Central memory CD4-positive, alpha-beta T cell (primary cell): ENCODE measurements around the gene YBEY.

Source experiments
- DNase-seq: peaks from one replicate; pipeline ENCODE4 v3.0.0; 2022

YBEY gene

DNA sequence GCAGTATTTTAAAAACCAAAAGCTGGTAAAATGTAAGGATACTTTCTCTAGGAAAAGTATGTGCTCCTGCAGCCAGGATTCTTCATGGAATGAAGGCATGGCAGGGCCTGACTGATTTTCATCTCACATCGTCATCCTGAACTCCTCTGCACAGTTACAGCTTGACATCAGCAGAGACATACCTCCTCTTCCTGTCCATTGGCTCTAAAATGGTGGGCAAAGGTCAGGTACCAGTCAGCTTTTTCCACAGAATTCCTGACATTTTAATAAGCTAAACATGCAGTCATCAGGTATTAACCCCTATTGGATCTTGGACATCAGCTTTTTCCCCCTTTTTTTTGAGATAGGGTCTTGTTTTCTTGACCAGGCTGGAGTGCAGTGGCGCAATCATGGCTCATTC is 43.7 kb downstream of the YBEY start:
- DNase-seq: no peak

DNA sequence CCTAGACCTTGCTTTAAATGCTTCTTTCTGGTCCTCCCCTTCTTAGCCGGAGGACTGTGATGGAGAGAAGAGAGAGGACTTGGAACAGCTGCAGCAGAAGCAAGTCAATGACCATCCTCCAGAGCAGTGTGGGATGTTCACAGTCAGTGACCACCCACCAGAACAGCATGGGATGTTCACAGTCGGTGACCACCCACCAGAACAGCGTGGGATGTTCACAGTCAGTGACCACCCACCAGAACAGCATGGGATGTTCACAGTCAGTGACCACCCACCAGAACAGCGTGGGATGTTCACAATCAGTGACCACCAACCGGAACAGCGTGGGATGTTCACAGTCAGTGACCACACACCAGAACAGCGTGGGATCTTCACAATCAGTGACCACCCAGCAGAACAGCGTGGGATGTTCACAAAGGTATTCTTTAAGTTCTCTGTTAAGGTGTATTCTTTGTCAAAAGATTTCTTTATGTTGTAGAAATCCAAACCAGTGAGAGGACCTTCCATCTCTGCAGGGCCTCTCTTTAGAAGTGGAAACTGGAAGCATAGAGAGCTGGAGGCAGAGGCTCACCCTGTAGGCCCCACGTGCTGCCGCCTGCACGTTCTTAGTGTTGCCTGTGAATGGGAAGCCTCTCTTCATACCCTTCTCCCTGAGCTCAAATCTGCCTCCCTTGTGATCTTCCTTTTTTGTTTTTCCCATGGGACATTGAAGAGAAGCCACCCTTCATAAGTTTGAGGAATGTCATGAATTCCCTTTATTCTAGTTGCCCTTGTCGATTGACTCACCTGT is 48.4 kb downstream of the YBEY start:
- DNase-seq: no peak

DNA sequence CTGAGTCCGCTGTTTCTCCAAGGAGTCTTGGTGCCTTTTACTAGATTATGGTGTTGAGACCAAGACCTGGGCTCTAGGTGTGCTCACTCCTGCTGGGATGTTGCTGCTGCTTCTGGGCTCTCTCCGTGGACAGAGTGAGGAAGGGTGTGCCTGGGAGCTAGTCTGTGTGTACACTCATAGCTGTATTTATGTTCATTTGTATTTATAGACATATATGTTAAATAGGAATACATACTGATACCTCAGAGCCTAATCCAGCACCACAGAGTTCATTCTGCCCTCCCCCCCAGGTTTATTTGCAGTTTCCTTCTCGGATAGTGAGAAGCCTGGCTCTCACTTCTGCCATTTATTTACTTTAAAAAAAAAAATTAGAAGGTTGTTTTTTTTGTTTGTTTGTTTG is 50.5 kb downstream of the YBEY start:
- DNase-seq: no peak

DNA sequence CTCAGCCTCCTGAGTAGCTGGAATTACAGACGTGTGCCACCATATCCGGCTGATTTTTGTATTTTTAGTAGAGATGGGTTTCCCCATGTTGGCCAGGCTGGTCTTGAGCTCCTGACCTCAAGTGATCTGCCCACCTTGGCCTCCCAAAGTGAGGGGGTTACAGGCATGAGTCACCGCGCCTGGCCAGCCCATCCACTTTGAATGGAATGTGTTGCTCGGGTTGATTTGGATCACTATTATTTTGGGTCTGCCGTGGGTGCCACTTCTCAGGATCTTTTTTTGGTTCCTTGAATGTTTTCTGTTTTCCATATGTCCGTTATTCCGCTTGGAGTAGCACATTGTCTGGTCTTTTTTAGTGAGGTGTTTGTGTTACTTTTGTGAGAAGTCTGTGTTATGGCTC is 54.9 kb downstream of the YBEY start:
- no peak for DNase-seq

DNA sequence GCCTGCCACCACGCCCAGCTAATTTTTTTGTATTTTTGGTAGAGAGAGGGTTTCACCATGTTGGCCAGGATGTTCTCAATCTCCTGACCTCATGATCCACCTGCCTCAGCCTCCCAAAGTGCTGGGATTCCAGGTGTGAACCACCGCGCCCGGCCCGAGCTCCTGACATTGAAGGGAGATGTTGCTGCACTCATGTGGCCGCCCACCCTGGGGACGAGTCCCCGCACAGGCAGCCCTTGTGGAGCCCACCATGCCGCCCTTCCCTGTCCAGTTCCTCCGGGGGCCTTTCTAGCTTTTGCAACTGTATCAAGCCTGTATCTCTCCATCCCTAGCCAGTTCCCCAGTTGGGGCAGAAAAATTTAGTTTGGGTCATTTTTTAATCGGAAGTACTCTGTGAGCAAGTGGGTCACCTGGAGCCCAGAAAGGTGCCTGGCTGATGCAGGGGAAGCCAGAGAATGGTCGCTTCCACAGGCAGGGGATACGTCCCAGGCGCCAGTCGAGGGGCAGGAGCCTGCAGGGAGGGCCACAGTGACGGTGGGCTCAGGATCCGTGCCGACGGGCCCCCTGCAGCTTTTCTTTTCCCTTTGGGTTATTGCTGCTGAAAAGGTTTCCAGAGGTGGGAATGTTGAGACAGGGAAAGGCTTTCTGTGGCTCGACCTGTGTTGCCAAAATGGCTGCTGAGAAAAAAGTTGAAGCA is 58.2 kb downstream of the YBEY start:
- DNase-seq: no peak

DNA sequence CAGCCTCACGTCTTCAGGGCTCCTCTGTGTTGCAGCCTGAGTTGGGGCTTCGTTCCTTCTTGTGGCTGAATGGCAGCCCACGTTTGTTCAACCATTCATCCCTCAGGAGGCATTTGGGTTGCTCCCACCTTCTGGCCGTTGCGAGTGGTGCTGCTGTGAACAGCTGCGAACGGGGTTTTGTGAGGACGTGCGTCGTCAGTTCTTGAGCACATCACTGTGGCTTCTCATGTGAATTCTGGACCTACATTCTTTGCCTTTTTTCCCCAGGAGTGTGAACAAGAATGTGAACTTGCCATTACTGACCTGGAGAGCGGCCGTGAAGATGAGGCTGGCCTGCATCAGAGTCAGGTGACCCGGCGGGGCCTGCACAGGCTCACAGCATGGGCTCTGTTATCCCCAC is 59.7 kb downstream of the YBEY start:
- DNase-seq: no peak

DNA sequence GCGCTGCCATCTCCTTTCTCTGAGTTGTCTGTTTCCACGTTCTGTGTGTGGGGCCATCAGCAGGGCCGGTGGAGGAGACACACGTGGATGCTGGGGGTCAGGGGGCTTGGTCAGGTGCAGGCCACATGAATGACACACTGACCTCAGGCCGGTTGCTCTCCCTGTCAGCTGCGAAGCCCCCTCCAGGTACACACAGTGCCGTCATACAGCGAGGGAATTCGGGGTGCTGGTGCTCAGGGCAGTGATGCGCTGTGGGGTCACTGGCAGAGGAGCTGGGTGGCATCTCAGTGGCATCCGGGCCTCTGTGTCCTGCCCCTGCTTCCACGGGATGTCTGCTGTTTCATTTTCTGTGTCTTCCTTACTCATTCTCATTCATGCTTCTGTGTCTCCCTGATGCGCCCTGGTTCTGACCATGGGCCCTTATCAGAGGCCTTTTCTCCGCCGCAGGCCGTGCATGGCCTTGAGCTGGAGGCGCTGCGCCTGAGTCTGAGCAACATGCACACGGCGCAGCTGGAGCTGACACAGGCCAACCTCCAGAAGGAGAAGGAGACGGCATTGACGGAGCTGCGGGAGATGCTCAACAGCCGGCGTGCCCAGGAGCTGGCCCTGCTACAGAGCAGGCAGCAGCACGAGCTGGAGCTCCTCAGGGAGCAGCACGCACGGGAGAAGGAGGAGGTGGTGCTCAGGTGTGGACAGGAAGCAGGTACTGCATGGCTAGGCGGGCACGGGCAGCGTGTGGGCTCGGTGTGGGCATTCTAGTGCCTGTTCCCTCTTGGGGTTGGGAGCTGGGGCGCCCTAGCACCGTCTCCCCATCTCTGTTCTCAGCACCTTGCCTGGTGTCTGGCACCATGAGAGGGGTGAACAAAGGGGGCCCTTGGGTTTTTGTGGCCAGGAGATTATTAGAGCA is 60.4 kb downstream of the YBEY start:
- DNase-seq: no peak

DNA sequence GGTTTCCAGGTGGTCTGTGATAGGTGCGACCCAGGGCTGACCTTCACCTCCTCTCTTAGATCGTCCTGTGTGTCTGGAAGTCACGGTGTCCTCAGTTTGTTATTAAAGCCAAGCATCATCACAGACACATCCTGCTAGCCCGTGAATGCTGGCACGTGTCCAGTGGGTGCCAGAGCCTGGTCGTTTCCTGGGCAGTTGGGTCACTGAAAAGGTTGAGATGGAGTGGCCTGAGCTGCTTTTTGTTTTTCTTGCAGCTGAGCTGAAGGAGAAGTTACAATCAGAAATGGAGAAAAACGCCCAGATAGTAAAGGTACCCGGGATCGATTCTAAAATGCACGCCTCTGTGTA is 61.0 kb downstream of the YBEY start:
- no peak for DNase-seq
